ENCODE results near the gene PEX14. TPM values are rescaled to one million over a fixed set of nuclear protein-coding genes. Genes with fewer than 3 reads are reported as not detected.

The PEX14 gene
- total RNA-seq, 2 experiments from 2014 or later = 13.3 to 14.8 TPM

DNA sequence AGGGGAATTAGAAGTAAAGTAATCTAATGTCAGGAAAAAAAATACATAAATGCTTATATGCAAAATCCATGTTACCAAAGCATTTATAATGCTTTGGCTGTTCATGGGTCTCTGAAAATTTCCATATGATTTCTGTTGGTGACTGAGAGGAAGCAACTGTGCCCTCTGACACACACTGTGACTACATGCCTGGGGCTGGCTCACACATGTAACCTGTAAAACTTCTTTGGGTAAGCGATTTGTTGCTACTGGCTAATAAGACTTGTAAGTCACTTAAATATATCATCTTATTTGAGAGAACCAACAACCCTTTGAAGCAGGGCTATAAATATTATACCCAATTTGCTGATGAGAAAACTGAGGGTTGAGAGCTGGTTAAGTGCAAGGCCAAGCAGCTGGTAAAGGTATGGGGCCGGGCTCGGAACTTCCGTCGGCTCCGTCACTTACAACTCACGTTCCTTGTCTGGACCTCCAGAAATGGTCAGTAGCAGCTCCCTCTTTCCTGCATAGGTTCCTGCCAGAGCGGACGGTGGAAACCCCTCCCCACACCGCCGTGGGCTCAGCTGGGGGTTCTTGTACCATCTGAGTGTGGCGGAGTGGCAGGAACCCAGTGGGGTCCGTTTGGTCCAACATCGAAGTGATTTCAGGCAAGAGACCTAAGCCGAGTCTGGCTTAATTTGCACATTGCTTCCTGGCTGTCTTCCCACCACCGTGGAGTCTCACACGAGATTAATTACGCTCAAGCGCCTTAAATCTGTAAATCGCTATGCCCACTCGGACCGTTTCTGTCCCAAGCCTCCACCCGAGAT lies 3.1 kb upstream of the PEX14 start:
- POLR2A ChIA-PET = interaction anchor here (1.0 to 1.3 kb wide), 2 partner anchors 23 to 41 kb away, joined by 3 to 4 read pairs; no protein-coding TSS in a partner anchor
- Mint-ChIP-seq H3K27ac (peak overlapping the region; percentile 75), H3K36me3 (ENCODE audit: low read depth) (peaks cover 38% of the 10 kb centered on the region), H3K4me1 (ENCODE audit: low read depth) (peaks cover 45% of the 10 kb centered on the region), H3K4me3 (peak overlapping the region; percentile 89), H3K9me3 (no peaks in the 10 kb centered on the region), H3K27me3 (no peaks in the 10 kb centered on the region)
- Histone ChIP-seq H3K9me3 (ENCODE audit: control insufficient read depth in 1 of 2, insufficient read depth in 1 of 2, low read length in 2 of 2) (no peaks in the 10 kb centered on the region), H3K4me3 (ENCODE audit: low read length) (peak overlapping the region; percentile 79), H3K27me3 (ENCODE audit: control insufficient read depth in 1 of 2, insufficient read depth in 2 of 2, low read length in 2 of 2) (no peaks in the 10 kb centered on the region), H3K36me3 (ENCODE audit: insufficient read depth, low read length) (peaks cover 21% of the 10 kb centered on the region), H3K4me1 (ENCODE audit: insufficient read depth, low read length) (peaks cover 41% of the 10 kb centered on the region), H3K27ac (ENCODE audit: low read depth in 1 of 2, low read length in 2 of 2) (peak overlapping the region; percentile 27 to 38)
- intact Hi-C loops (cut with DNase I, micrococcal nuclease) = loop anchor here (1.0 to 10.0 kb wide), 6 partner anchors 41 to 1237 kb away; partner anchors contain the start of genes PGD (in 2 of the 2), CENPS (in 1 of the 2), H6PD (in 1 of the 2) and UBE4B (in 1 of the 2)
- TF ChIP-seq, protein P1, sequence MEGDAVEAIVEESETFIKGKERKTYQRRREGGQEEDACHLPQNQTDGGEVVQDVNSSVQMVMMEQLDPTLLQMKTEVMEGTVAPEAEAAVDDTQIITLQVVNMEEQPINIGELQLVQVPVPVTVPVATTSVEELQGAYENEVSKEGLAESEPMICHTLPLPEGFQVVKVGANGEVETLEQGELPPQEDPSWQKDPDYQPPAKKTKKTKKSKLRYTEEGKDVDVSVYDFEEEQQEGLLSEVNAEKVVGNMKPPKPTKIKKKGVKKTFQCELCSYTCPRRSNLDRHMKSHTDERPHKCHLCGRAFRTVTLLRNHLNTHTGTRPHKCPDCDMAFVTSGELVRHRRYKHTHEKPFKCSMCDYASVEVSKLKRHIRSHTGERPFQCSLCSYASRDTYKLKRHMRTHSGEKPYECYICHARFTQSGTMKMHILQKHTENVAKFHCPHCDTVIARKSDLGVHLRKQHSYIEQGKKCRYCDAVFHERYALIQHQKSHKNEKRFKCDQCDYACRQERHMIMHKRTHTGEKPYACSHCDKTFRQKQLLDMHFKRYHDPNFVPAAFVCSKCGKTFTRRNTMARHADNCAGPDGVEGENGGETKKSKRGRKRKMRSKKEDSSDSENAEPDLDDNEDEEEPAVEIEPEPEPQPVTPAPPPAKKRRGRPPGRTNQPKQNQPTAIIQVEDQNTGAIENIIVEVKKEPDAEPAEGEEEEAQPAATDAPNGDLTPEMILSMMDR (IDR thresholded peaks at IDR 0.05) = no peak
- CTCF ChIA-PET = interaction anchor here (1.9 to 3.3 kb wide), 2 partner anchors 23 to 42 kb away, joined by 6 to 11 read pairs; partner anchors contain the start of gene CENPS
- DNase-seq = peak in 1 of 14 experiments; percentile 4
- peak; percentile 1 for ATAC-seq (ENCODE audit: poor library complexity)

DNA sequence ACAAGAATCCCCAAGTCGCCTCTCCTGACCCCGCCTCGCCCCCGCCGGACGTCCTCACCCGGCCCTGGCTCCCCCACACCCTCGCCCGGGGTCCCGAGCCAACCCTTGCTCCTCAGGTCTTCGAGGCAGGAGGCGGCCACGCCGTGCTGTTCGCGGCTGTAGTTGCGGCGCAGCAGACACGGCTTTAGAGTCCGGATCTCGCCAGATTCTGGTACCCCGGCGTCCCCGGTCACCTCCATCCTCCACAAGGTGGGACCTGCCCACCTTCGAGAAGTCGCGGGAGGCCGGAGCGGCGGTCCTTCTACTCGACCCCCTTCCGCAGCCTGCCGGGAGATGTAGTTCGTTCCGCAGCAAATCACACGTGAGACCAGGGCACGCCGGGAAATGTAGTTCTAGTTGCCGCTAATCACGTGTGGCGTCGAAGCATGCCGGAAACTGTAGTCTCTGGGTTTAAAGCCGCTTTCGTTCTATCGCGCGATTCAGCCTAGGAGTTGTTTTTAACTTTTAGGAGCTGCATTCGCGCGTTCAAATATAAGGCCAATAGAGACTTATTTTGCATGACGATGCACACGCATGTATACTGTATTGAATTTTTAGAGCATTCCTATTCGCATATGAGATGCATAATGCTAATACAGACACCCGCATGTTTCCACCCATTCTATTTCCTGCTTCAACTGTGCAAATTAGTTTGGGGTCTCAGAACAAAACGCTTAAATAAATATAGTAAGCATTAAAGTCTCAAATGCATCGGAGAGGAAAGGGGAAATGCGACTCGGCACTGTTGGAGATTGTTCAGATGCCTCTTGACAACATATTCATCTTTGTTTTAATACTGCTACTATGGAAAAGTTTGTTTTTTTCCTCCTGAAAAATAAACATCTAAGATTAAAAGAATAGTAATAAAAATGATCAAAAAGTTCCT lies 2.3 kb upstream of the PEX14 start, which contains the start of gene DFFA:
DFFA (minus strand) TSS at position 310 of the 925 bp plus-strand sequence; CDS start at position 239, 71 bp downstream.
- Histone ChIP-seq H3K36me3 (ENCODE audit: insufficient read depth, low read length) (peaks cover 17% of the 10 kb centered on the region), H3K9me3 (ENCODE audit: control insufficient read depth in 1 of 2, insufficient read depth in 1 of 2, low read length in 2 of 2) (no peaks in the 10 kb centered on the region), H3K4me3 (ENCODE audit: low read length) (peak within 1 kb of the TSS; percentile 79), H3K27me3 (ENCODE audit: control insufficient read depth in 1 of 2, insufficient read depth in 2 of 2, low read length in 2 of 2) (no peaks in the 10 kb centered on the region), H3K27ac (ENCODE audit: low read depth in 1 of 2, low read length in 2 of 2) (peak within 1 kb of the TSS; percentile 27 to 38), H3K4me1 (ENCODE audit: insufficient read depth, low read length) (peaks cover 45% of the 10 kb centered on the region)
- Mint-ChIP-seq H3K4me3 (peak within 1 kb of the TSS; percentile 89), H3K27ac (peak within 1 kb of the TSS; percentile 75), H3K36me3 (ENCODE audit: low read depth) (peaks cover 32% of the 10 kb centered on the region), H3K4me1 (ENCODE audit: low read depth) (peaks cover 50% of the 10 kb centered on the region), H3K27me3 (no peaks in the 10 kb centered on the region), H3K9me3 (no peaks in the 10 kb centered on the region)
- POLR2A ChIA-PET = interaction anchor here (0.8 to 1.3 kb wide), 3 partner anchors 22 to 42 kb away, joined by 3 to 5 read pairs (median 4); no protein-coding TSS in a partner anchor
- CTCF ChIA-PET = interaction anchor here (1.9 to 3.3 kb wide), 2 partner anchors 23 to 42 kb away, joined by 6 to 11 read pairs; partner anchors contain the start of gene CENPS
- intact Hi-C loops (cut with DNase I, micrococcal nuclease) = loop anchor here (1.0 to 10.0 kb wide), 6 partner anchors 42 to 1238 kb away; partner anchors contain the start of genes PGD (in 2 of the 2), CENPS (in 1 of the 2), H6PD (in 1 of the 2) and UBE4B (in 1 of the 2)
- peak; percentile 77 to 96 (median 87) for DNase-seq
- TF ChIP-seq, protein P1 (IDR thresholded peaks at IDR 0.05) = no peak
- peak; percentile 83 for ATAC-seq (ENCODE audit: poor library complexity)
